ENCODE results near the gene PSMA4. TPM values are rescaled to one million over a fixed set of nuclear protein-coding genes. Genes with fewer than 3 reads are reported as not detected.
"Not testable (repeated sequence)": the region's sequence is repeated elsewhere in the genome, so short reads cannot be mapped to it uniquely, and the experiment has no call there.

Gene PSMA4
- total RNA-seq (2014; rRNA removed; shearing (Covaris generic)), result 510 and 575 TPM in 2 replicates

DNA sequence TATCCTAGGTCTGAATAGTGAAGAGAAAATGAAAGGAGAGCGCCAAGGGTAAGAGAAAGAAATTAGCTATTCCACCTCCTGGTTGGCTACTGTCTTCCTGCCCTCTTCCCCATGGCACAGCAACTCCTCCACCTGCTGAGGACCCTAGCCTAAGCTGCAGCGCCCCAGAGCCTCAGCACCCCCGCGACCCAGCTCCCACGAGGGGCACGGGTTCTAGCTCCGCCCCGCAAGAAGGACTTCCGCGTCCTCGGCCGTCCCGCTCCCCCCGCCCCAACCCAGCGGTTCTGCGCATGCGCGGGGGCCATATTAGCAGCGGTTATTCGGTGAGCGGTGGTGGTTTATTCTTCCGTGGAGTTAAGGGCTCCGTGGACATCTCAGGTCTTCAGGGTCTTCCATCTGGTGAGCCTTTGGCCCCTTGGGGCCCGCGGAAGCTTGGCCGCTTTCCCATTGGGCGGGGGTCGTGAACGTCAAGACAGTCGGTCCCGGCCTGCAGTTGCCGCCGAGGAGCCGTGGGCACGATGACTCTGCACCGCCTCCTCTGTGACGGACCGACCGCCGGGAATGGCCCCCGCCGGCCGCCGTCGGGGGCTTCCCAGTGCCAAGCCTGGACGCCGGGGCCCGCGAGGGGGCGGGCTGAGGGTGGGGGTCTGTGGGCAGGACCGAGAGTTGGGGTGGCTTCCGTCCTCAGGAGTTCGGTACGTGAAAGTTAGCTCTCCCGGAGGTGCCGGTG lies at the start of gene PSMA4:
PSMA4 (plus strand) TSS at position 304 of the 730 bp plus-strand sequence. CDS start 1,484 bp downstream, outside the sequence.
- peak; percentile 80 for DNase-seq (ENCODE audit: low read depth)

DNA sequence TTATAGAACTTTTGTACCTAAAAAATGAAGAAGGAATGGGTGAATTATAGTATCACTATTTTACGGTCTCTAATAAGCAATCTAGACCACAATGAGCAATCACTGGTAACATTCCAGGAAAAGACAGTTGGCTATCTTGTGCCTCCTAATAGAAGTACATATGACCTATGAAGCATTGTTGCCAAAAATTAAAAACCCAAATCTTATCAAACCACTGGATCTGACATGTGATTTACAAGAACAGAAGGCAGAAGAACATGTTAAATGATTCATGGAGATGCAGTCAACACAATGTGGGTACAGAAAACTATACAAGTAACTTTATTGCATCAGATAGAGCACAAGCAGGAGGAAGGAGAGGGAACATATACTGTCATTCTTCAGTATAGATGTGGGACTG lies 47.4 kb upstream of the PSMA4 start:
- DNase-seq (ENCODE audit: low read depth), result peak; percentile 54

DNA sequence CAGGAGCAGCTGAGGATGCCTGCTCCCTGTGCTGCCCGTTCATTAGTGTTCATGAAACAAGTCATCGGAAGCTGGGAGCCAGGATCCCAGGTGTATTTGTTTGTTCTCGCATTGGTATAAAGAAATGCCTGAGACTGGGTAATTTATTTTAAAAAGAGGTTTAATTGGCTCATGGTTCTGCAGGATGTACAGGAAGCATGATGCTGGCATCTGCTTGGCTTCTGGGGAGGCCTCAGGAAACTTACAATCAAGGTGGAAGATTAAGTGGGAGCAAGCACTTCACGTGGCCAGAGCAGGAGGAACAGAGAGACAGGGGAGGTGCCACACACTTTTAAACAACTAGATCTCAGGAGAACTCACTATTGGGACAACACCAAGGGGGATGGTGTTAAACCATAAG lies 38.4 kb upstream of the PSMA4 start:
- no peak for DNase-seq (ENCODE audit: low read depth)

DNA sequence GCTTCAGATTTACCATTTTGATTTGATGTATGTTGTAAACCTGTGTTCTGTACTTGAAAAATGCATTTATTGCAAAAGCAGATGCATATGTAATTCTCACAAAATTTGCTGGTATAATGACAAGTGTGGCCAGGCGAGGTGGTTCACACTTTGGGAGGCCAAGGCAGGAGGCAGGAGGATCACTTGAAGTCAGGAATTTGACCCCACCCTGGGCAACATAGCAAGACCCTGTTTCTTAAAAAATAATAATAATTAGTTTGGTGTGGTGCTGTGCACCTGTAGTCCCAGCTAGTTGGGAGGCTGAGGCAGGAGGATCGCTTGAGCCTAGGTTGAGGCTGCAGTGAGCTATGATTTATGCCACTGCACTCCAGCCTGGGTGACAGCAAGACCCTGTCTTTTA lies 37.6 kb upstream of the PSMA4 start:
- DNase-seq (ENCODE audit: low read depth), result no peak

DNA sequence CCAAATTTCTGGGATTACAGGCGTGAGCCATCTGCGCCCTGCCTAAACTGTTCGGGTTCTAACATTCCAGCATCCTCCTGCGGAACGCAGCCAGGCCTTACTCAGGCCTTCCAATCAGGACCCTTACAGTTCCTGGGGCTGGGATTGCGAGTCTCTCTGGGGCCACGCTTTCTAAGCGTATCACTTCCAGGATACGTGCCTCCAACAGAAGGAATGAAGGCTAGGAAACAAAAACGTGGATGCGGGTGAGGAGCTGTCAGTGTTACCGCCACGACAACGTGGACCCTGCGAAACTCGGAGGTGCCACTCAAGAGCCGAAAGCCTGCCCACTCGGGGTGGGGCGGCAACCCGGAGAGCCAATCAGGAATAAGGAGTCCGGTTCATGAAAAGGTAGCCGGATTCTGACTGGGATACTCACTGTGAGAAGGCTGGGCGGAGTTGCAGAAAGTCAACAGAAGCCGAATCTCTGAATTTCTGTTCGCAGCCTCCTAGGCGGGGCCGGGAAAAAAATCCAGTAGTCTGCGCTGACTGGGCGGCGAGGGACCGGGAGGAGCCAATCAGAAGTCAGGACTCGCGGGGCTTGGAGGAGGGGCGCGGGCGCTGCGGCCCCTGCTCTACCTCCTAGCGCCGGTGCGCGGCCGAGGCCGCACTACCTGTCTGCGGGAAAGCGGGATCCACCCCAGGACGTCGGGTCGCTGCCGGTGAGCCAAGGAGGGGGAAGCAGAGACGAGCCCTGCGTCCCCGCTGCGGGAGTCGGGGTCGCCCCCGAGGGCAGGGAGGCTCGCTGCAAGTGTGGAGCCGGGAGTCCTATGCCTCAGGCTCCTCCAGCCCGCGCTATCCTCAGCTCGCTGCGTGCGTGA lies 33.0 kb upstream of the PSMA4 start, which contains the start of gene HYKK:
HYKK (plus strand) TSS at position 607 of the 860 bp plus-strand sequence. CDS start 5,512 bp downstream, outside the sequence.
- DNase-seq (ENCODE audit: low read depth), result peak; percentile 98

DNA sequence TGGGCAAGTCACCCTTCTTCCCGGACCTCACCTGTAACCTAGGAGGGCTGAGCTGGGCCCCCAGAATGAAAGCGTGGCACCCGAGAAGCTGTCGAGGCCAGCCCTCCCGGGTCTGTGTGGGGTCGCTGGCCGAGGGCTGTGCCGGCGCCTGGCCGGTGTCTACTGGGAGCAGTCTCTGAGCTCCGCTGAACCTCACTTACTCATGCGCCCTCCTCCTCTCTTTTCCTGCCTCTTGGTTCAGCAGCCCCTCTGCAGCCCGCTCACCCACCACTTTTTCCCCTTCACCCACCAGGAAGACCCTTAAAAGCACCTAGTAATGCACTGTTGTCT lies 32.4 kb upstream of the PSMA4 start:
- no peak for DNase-seq (ENCODE audit: low read depth)

DNA sequence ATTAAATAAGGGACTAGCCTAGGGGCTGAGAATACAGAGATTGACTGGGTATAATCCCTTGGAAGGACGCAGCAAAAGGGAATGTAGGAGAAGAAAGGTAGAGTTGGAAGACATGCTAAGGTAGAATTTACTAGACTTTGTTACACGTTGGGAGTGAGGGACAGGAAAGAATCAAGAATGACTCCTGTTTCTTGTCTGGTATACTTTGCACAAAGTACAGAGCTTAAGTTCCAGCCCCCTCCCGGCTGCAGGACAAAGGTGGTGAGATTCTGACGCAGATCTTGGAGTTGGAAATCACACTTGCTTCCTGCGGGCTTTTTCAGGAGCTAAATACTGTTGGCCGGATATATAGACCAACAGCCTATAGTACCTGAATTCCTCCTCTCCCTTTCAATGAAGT lies 32.0 kb upstream of the PSMA4 start:
- DNase-seq (ENCODE audit: low read depth), result no peak

DNA sequence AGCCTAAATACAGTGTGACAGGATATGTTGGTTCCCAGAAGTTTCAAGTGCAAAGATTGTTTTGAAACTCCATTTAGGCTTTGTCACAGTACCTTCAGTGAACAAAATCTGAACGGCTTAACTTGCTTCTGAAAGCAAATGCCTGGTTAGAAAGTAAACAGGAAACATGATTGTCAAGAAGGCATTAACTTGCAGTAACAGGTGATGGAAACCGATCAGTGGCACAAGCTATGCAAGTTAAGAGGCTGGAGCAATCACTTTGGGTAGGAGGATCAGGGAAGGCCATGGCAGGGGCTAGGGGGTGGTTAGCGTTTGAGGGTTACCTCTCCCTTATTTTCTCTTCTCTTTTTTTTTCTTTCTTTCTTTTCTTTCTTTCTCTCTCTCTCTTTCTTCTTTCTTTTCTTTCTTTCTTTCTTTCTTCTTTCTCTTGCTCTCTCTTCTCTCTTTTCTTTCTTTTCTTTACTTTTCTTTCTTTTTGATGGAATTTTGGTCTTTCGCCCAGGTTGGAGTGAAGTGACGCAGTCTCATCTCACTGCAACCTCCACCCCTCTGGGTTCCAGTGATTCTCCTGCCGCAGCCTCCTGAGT lies 30.4 kb upstream of the PSMA4 start:
- no peak for DNase-seq (ENCODE audit: low read depth)

DNA sequence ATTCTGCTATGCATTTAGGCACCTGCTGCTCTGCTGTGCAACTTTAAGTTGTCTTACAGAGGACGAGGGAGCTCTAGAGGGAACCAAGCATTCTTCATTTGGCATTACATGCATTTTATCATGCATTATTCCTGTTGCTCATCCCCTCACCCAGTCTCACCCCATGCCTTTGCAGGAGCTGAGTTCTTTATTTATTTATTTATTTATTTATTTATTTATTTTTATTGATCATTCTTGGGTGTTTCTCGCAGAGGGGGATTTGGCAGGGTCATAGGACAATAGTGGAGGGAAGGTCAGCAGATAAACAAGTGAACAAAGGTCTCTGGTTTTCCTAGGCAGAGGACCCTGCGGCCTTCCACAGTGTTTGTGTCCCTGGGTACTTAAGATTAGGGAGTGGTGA lies 20.2 kb upstream of the PSMA4 start:
- not testable (repeated sequence) for DNase-seq (ENCODE audit: low read depth)

DNA sequence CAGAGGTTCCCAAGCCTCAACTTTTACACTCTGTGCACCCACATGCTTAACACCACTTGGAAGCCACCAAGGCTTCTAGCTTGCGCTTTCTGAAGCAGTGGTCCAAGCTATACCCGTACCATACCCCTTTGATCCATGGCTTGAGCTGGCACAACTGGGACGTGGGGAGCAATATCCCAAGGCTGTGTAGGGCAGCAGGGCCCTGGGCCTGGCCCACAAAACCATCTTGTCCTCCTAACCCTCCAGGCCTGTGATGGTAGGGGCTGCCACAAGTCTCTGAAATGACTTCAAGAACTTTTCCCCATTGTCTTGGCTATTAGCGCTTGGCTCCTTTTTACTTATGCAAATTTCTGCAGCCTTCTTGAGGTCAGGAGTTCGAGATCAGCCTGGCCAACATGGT lies 16.0 kb upstream of the PSMA4 start:
- no peak for DNase-seq (ENCODE audit: low read depth)

DNA sequence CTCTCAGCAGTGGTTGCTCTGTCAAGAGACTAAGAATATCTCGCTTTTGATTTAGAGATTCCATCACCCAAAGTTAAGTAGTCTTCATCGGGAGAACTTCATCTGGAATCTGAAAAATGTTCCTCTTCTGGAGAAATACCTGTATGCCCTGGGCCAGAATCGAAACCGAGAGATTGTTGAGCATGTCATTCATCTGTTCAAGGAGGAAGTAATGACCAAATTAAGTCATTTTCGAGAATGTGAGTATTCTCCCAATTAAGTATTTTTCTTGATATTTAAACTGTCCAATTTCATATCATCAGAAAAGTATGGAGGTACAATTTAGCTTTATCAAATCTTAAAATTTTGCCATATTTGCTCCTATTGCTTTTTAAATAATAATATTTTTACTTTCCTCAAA lies 12.9 kb upstream of the PSMA4 start:
- no peak for DNase-seq (ENCODE audit: low read depth)

DNA sequence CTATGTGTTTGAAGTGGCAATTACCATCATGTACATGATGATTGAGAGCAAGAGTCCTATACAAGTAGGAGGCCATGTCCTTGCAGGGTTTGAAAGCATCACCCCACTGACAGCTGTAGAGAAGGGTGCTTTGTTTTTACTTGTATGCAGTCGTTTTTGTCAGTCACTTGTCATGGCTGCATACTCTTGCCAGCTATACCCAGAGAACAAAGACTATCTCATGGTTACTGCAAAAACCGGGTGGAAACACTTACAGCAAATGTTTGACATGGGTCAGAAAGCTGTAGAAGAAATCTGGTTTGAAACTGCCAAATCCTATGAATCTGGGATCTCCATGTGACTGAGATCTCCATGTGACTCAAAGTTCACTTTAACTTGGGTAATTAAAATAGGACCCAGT lies 6.9 kb upstream of the PSMA4 start:
- no peak for DNase-seq (ENCODE audit: low read depth)

DNA sequence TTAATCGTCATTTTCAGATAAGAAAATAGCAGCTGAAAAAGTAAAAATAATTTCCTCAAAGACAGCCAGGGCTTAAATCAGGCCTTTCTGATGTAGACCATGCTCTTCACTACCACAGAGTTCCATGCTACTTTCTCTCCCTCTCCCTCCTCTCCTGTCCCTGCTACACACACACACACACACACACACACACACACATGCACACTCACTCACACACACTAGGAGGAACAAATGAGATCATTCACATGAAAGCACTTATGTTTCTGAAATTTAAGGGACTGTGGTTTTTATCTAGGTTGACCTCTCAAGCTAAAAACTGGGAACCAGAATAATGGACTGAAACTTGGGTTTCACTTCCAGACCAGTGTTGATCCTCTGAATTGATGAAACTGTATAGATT lies 4.1 kb upstream of the PSMA4 start:
- DNase-seq (ENCODE audit: low read depth), result peak; percentile 20

DNA sequence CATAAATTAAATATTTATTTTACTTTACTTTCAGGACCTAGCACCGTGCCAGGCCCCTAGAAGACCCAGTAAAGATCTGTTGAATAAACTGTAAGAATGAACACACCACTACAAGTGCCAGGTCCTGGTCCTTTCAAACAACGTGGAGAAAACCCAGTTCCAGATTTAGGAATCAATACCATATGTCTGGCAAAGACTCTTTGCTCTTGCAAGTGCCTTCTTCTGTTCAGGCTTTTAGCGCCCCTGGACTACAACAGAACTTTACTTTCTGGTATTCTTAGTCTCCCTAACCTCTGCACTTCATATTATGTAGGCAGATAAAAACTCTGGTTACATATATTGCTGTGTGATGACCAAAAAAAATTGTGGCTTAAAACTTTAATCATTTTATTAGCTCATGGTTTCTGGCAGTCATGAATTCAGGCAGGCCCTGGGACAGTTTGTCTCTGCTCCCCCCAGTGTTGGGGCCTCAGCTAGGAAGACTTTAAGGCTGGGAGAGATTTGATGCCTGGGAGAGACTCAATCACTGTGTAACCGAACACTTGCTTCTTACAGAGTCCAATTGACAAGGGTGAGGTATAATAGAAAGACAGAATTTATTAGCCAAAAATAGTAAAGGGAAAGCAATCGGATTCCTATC lies 2.9 kb upstream of the PSMA4 start:
- DNase-seq (ENCODE audit: low read depth), result no peak

DNA sequence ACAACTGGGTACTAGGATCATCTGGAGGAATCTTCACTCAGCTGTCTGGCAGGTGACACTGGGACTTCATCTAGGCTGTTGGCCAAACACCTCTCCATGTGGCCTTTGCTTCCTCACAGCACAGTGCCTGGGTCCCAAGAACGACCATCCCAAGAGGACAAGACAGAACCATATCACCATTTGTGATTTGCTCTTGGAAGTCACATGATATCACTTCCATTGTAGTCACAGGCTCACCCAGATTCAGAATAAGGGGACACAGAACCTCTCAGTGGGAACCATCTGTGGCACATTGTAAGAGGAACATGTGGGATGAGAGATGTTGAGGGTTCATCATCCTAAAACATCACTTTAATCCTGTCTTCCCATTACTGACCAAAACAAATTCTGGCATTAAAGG lies 1.9 kb upstream of the PSMA4 start:
- no peak for DNase-seq (ENCODE audit: low read depth)

DNA sequence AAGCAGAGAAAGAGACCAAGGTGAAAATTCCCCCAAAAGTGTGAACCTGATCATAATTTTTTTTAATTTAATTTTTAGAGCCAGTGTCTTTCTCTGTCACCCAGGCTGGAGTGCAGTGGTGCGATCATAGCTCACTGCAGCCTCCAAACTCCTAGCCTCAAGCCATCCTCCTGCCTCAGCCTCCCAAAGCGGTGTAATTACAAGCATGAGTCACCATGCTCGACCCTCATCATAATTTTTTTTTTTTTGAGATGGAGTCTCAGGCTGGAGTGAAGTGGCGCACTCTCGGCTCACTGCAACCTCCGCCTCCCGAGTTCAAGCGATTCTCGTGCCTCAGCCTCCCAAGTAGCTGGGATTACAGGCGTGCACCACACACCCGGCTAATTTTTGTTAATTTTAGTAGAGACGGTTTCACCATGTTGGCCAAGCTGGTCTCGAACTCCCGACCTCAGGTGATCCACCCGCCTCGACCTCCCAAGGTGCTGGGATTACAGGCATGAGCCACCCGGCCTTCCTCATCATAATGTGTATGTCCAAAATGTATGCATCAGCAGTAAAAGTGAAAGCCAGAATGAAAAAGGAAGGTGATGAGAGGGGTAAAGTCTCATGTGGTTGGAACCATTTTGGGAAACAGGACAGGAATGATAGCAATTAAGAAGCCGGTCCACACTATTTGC lies 642 bp upstream of the PSMA4 start:
- DNase-seq (ENCODE audit: low read depth), result not testable (repeated sequence)

DNA sequence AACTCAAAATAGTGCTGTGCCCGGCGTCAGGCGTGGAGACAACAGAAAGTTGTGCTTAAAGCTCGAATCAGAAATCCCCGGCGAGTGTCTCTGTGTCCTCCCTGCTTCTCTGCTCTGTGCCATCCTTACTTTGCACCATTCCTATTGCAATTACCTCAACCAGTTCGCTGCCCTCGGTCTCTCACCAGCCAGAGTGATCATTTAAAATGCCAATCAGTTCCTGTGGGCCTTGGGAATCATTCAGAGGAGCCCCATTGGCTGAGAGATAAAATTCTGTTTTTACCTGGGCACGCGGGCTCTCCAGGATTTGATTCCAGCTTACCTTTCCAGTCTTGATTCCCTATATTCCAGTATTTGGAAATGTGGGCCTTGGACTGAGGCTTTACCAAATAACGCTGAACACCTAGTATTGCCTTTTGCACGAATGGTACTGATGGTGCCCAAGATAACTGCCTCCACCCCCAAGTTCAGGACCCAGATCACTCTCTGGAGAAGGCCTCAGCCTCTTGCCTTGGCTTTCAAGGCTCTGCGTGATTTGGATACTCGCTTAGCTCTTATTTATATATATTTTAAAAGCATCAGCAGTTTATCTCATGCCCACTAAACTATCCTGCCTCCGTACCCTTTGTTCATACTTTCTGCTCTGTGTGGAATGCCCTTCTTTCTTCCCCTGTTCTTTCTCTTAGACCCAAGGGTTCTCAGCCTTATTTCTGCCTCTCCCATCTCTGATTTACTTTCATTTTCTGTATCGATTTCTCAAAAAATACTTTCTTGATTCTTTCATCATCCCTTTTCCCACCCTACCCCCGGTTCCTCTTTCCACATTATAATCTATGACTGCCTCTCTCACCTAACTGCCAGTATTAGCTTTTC lies 863 bp downstream of the PSMA4 start:
- peak; percentile 10 for DNase-seq (ENCODE audit: low read depth)

DNA sequence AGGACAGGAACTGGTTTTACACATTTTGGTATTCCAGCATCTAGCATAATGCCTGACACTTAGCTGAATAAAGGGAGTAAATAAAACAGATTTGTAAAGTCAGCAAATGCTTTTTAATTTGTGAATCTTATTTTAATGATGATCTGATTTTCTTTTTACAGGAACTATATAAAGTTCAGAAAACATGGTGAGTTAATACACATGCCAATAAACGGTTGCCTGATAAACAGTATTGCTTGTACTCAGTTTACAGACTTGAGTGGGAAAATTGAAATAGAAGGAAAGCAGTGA lies 1.4 kb downstream of the PSMA4 start:
- DNase-seq (ENCODE audit: low read depth), result no peak

DNA sequence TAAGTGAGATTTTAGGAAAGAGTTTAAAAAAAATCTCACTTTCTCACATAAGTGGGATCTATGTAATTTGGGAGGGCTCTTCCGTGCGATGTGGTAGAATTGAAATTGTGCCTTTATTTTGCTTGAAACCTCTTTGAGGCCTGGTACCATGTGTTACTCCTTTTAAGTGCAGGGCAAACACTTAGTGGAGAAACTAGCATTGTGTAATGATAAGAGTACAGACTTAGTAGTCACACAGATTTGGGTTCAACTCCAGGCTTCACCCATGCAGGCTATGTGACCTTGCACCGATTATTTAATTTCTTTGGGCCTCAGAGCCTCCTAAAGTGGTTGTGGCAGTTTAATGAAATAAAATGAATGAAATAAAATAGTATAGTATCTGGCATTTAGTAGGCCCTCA lies 2.4 kb downstream of the PSMA4 start:
- DNase-seq (ENCODE audit: low read depth), result no peak

DNA sequence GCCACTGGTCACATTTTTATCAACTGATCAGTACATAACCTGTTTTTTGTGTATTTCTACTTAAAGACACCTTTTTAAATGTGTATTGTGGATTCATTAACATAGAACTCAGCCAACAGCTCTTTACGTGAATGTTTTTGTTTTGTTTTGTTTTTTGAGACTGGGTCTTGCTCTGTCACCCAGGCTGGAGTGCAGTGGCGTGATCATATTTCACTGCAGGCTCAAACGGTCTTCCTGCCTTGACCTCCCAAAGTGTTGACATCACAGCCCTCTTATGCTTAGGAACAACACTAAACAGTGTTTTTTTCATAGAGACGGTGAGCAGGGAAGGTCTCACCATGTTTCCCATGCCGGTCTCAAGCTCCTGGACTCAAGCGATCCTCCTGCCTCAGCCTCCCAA lies 9.9 kb downstream of the PSMA4 start:
- no peak for DNase-seq (ENCODE audit: low read depth)

DNA sequence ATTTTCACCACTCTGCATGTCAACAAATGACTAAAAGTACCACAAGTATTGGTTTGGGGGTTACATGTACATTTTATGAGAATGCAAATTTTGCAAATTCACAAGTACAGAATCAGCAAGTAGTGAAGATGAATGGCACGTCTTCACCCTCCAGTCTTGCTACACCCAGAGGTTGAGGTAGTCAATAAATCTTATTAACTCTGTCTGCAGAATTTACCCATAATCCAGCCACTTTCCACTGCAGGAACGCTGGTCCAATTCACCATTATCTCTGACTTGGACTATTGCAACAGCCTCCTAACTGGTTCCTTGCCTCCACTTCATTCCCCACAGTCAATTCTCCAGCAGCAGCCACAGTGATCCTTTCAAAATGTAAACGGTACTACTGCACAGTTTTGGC lies 10.6 kb downstream of the PSMA4 start:
- no peak for DNase-seq (ENCODE audit: low read depth)

All from M059J (cell line).